Measurements from ENCODE around the gene TRIM72. TPM values are rescaled to one million over a fixed set of nuclear protein-coding genes. Genes with fewer than 3 reads are reported as not detected.

The TRIM72 gene
- total RNA-seq, 1 donor from 2014 or later: 0.07 TPM

DNA sequence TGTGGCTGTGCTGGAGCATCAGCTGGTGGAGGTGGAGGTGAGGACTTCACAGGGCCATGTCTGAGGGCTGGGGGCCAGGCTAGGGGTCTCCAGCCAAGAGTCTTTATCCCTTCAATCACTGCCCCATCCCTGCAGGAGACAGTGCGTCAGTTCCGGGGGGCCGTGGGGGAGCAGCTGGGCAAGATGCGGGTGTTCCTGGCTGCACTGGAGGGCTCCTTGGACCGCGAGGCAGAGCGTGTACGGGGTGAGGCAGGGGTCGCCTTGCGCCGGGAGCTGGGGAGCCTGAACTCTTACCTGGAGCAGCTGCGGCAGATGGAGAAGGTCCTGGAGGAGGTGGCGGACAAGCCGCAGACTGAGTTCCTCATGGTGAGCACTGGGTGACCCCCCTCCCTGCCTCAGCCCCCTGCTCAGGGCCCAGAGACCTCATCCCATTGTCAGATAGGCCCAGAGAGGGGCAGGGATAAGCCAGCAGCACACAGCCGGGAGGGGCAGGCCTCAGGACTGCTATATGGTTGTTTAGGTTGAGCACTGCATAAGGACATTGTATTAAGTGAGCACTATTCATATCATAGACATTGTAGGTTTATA is 5.3 kb downstream of the TRIM72 start:
- Histone ChIP-seq H3K27ac (no peak overlapping the region), H3K9ac (no peak overlapping the region), H3K27me3 (peaks cover 51% of the 10 kb centered on the region), H3K9me3 (ENCODE audit: low read depth) (no peaks in the 10 kb centered on the region), H3K4me3 (no peak overlapping the region), H2AFZ (replicated peaks) (no peak overlapping the region), H3K4me2 (no peak overlapping the region), H3K79me2 (ENCODE audit: low read depth) (no peaks in the 10 kb centered on the region), H3K4me1 (peaks cover 20% of the 10 kb centered on the region), H3F3A (ENCODE audit: low read depth) (peaks cover 9% of the 10 kb centered on the region), H4K20me1 (ENCODE audit: low read depth) (peaks cover 16% of the 10 kb centered on the region), H3K36me3 (no peaks in the 10 kb centered on the region)
- Mint-ChIP-seq H3K36me3 (no peaks in the 10 kb centered on the region), H3K4me3 (no peak overlapping the region), H3K27ac (no peak overlapping the region), H3K9me3 (no peaks in the 10 kb centered on the region), H3K27me3 (ENCODE audit: insufficient read depth, low read depth) (peaks cover 50% of the 10 kb centered on the region), H3K4me1 (peaks cover 10% of the 10 kb centered on the region)
- DNase-seq (ENCODE audit: low spot score): no peak
- TF ChIP-seq EZH2 (IDR thresholded peaks at IDR 0.05) (no peak), EZH2phosphoT487 (IDR thresholded peaks at IDR 0.05) (no peak), CTCF (IDR thresholded peaks at IDR 0.05) (no peak)

- Histone ChIP-seq H2AFZ (replicated peaks) (no peak overlapping the region), H3K79me2 (ENCODE audit: low read depth) (no peaks in the 10 kb centered on the region), H4K20me1 (ENCODE audit: low read depth) (peaks cover 6% of the 10 kb centered on the region), H3K36me3 (no peaks in the 10 kb centered on the region), H3K4me2 (no peak overlapping the region), H3K4me3 (no peak overlapping the region), H3F3A (ENCODE audit: low read depth) (no peaks in the 10 kb centered on the region), H3K27me3 (peaks cover 28% of the 10 kb centered on the region), H3K9ac (no peak overlapping the region), H3K27ac (no peak overlapping the region), H3K9me3 (ENCODE audit: low read depth) (no peaks in the 10 kb centered on the region), H3K4me1 (peaks cover 6% of the 10 kb centered on the region)
- Mint-ChIP-seq H3K9me3 (no peaks in the 10 kb centered on the region), H3K4me3 (no peak overlapping the region), H3K4me1 (no peaks in the 10 kb centered on the region), H3K27me3 (ENCODE audit: insufficient read depth, low read depth) (peaks cover 39% of the 10 kb centered on the region), H3K27ac (peak overlapping the region; percentile 44), H3K36me3 (no peaks in the 10 kb centered on the region)
- TF ChIP-seq EZH2 (IDR thresholded peaks at IDR 0.05) (no peak), EZH2phosphoT487 (IDR thresholded peaks at IDR 0.05) (no peak), CTCF (IDR thresholded peaks at IDR 0.05) (no peak)
- no peak for DNase-seq (ENCODE audit: low spot score)
Observed at GRCh38 chr16:31221357-31222160, 7.6 kb downstream of the TRIM72 start.

- H3K4me2 ChIP-seq: no peak overlapping the region
- H3K9me3 ChIP-seq (ENCODE audit: low read depth): no peaks in the 10 kb centered on the region
- no peaks in the 10 kb centered on the region for H3F3A ChIP-seq (ENCODE audit: low read depth)
- no peaks in the 10 kb centered on the region for H3K36me3 ChIP-seq
- DNase-seq (ENCODE audit: low spot score): no peak
- Mint-ChIP-seq H3K4me3 (no peak overlapping the region), H3K27ac (no peak overlapping the region), H3K27me3 (ENCODE audit: insufficient read depth, low read depth) (peaks cover 25% of the 10 kb centered on the region), H3K4me1 (no peaks in the 10 kb centered on the region), H3K9me3 (no peaks in the 10 kb centered on the region), H3K36me3 (no peaks in the 10 kb centered on the region)
- no peaks in the 10 kb centered on the region for H3K79me2 ChIP-seq (ENCODE audit: low read depth)
- H3K4me1 ChIP-seq: no peaks in the 10 kb centered on the region
- H2AFZ ChIP-seq (replicated peaks): no peak overlapping the region
- TF ChIP-seq EZH2 (IDR thresholded peaks at IDR 0.05) (no peak), CTCF (IDR thresholded peaks at IDR 0.05) (no peak), EZH2phosphoT487 (IDR thresholded peaks at IDR 0.05) (no peak)
- no peak overlapping the region for H3K27ac ChIP-seq
- H3K9ac ChIP-seq: no peak overlapping the region
- peaks cover 13% of the 10 kb centered on the region for H3K27me3 ChIP-seq
- H3K4me3 ChIP-seq: no peak overlapping the region
- no peaks in the 10 kb centered on the region for H4K20me1 ChIP-seq (ENCODE audit: low read depth)
Observed at GRCh38 chr16:31223044-31223443, 9.1 kb downstream of the TRIM72 start.
